T-helper 17 cell (primary cell): ENCODE results near the gene VPS11. TPM values are rescaled to one million over a fixed set of nuclear protein-coding genes. Genes with fewer than 3 reads are reported as not detected.
"Not testable (repeated sequence)": the region's sequence is repeated elsewhere in the genome, so short reads cannot be mapped to it uniquely, and the experiment has no call there.

Experiments used
- ATAC-seq: fragments of 150-1000 bp; cut with Tn5 transposase; 2 replicates; pipeline ENCODE4 v1.10.0; 2021; ENCODE audit warnings: mild to moderate bottlenecking, moderate library complexity
- DNase-seq, 3 donors: peaks; one replicate each; pipeline versions ENCODE4 v3.0.0 to v3.0.0-alpha.2; 2020 to 2021
- H3K9me3 ChIP-seq: one replicate; pipeline ENCODE4 v1.7.0; 2013; ENCODE audit warnings: low read length, mild to moderate bottlenecking; ENCODE audit not compliant: control insufficient read depth, poor library complexity, severe bottlenecking
- H3K27ac Mint-ChIP-seq: one replicate; pipeline ENCODE4 v1.8.0; 2022; ENCODE audit warnings: mild to moderate bottlenecking, moderate library complexity, mixed read lengths
- H3K27me3 Mint-ChIP-seq: one replicate; pipeline ENCODE4 v1.8.0; 2022; ENCODE audit warnings: mixed read lengths
- H3K36me3 Mint-ChIP-seq: one replicate; pipeline ENCODE4 v1.8.0; 2022; ENCODE audit warnings: low read depth, mixed read lengths
- H3K4me1 Mint-ChIP-seq: one replicate; pipeline ENCODE4 v1.8.0; 2022; ENCODE audit warnings: mild to moderate bottlenecking, mixed read lengths
- H3K4me3 Mint-ChIP-seq: one replicate; pipeline ENCODE4 v1.8.0; 2022; ENCODE audit warnings: mild to moderate bottlenecking, moderate library complexity, mixed read lengths
- total RNA-seq, 4 donors: library from RNA in 2 of 4; stranded (reverse) in 2 of 4; gene quantifications; one replicate each; pipeline ENCODE4 v1.2.3 and lab custom pipeline; 2022 to 2026

Gene VPS11
- total RNA-seq, 2 donors from 2014 or later, result 58.3 to 68.0 TPM

DNA sequence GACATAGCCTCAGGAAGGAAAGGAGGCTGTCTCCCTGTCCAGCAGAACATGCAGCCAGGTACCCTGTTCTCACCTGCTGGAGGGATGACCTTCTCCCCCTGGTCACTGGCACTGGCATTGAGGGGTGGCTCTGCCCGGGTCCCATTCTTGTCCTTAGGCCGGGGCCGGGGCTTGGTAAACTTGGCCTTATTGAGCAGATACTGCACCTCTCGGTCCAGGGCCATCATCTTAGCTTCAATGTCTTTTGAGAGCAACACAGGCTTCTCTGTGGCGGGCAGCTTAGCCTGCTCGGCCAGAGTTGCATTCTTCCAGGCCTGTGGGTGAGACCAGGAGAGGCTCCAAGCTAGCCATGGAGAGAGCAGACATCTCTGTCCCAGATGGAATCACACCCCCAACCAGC is 21.1 kb upstream of the VPS11 start:
- Mint-ChIP-seq H3K36me3 (peaks cover 7% of the 10 kb centered on the region), H3K27me3 (no peaks in the 10 kb centered on the region), H3K4me1 (peaks cover 3% of the 10 kb centered on the region), H3K4me3 (no peak overlapping the region), H3K27ac (peak overlapping the region; percentile 29)
- no peak for ATAC-seq
- no peaks in the 10 kb centered on the region for H3K9me3 ChIP-seq
- DNase-seq, result no peak

DNA sequence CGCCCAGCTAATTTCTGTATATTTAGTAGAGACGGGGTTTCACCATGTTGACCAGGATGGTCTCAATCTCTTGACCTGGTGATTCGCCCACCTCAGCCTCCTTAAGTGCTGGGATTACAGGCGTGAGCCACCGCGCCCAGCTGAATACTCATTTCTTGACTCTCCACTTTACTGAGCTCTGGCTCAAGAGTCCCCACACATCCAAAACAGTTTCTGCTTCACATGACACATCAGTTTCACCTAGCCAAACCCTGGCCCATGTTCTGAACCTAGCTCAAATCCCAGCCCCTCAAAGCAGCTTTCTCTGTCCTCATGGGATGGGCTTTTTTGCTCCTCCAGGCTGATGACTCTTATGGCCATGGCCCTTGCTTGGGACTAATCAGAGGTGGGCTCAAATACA is 20.4 kb upstream of the VPS11 start:
- peaks cover 8% of the 10 kb centered on the region for H3K36me3 Mint-ChIP-seq
- DNase-seq, result no peak
- H3K27me3 Mint-ChIP-seq, result no peaks in the 10 kb centered on the region
- no peak overlapping the region for H3K4me3 Mint-ChIP-seq
- peaks cover 7% of the 10 kb centered on the region for H3K4me1 Mint-ChIP-seq
- no peaks in the 10 kb centered on the region for H3K9me3 ChIP-seq
- no peak for ATAC-seq
- peak overlapping the region; percentile 59 for H3K27ac Mint-ChIP-seq

DNA sequence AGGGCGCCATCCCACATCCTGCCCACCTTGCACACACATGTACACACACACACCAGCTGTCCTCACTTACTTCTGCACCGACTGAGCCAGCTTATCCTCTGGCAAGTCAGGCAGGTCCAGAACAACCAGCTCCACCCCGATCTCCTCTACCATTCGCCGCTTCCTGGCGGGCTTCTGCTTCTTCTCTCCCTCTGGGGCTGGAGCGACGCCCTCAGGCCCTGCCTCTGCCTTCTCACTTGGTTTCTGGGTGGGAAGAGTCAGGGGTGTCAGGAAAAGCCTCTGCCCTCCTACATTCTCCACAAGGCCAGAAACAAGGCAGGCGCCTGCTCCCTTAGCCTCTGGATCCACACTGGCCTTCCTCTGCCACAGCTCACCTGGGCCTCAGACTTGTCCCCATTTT is 19.0 kb upstream of the VPS11 start:
- DNase-seq (no peak), ATAC-seq (no peak)
- H3K4me1 Mint-ChIP-seq, result peaks cover 18% of the 10 kb centered on the region
- H3K27me3 Mint-ChIP-seq, result no peaks in the 10 kb centered on the region
- no peaks in the 10 kb centered on the region for H3K9me3 ChIP-seq
- H3K4me3 Mint-ChIP-seq, result no peak overlapping the region
- H3K36me3 Mint-ChIP-seq, result peaks cover 18% of the 10 kb centered on the region
- H3K27ac Mint-ChIP-seq, result peak overlapping the region; percentile 86

DNA sequence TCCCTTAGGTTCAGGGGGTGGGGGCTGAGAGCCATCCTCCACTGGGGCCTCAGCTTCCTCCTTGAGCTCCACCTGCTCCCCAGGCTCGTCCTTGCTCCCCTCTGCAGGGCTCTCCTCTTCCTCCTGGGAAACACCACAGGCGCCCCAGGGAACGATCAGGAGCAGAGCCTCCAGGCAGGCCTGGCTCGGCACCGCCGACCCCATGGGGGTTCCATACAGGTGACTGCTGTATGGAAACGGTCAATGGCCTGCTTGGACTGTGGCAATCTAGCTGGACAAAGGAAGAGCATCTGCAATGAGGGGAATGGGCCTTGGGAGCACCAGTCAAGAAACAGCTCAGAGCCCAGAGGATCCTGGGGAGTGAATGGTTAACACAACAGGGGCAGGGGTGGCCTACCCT is 18.5 kb upstream of the VPS11 start:
- H3K27me3 Mint-ChIP-seq, result no peaks in the 10 kb centered on the region
- ATAC-seq, result no peak
- peaks cover 18% of the 10 kb centered on the region for H3K4me1 Mint-ChIP-seq
- H3K27ac Mint-ChIP-seq, result peak overlapping the region; percentile 86
- no peaks in the 10 kb centered on the region for H3K9me3 ChIP-seq
- no peak for DNase-seq
- no peak overlapping the region for H3K4me3 Mint-ChIP-seq
- H3K36me3 Mint-ChIP-seq, result peaks cover 18% of the 10 kb centered on the region

DNA sequence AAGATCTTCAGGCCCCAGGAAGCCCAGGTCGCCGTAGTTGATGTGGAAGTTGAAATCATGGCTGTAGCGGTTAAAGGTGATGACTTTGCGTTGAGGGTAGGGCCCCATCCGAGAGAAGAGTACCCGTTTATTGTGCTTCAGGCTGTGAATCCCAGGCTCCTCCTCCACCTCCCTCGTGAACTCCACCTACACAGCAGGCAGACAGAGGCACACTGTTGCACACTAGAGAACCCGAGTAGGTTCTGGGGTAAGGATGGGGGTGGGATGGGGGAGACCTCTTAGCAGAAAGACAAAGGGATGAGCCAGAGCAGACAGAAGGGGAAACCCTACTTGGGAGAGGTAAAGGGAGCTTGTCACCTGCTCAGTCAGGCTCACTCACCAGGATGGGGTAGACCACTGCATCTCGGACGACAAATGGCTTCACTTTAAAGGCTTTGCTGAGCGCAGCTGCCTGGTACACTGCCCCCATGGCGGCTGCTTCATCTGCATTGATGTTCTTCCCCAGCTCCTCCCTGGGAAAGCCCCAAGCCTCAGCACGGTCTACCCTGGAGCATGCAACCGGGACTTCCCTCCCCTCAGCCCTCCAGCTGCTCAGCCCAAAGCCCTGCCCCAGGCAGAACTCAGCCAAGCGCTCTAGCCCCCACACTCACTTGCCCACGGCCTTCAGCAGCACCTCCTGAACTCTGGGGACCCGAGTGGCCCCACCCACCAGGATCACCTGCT is 16.0 kb upstream of the VPS11 start:
- peak; percentile 77 for ATAC-seq
- no peaks in the 10 kb centered on the region for H3K9me3 ChIP-seq
- Mint-ChIP-seq H3K27me3 (no peaks in the 10 kb centered on the region), H3K36me3 (peaks cover 18% of the 10 kb centered on the region), H3K27ac (peak overlapping the region; percentile 57), H3K4me3 (peak overlapping the region; percentile 65), H3K4me1 (peaks cover 32% of the 10 kb centered on the region)
- DNase-seq, result peak; percentile 17 to 31 (median 26)

DNA sequence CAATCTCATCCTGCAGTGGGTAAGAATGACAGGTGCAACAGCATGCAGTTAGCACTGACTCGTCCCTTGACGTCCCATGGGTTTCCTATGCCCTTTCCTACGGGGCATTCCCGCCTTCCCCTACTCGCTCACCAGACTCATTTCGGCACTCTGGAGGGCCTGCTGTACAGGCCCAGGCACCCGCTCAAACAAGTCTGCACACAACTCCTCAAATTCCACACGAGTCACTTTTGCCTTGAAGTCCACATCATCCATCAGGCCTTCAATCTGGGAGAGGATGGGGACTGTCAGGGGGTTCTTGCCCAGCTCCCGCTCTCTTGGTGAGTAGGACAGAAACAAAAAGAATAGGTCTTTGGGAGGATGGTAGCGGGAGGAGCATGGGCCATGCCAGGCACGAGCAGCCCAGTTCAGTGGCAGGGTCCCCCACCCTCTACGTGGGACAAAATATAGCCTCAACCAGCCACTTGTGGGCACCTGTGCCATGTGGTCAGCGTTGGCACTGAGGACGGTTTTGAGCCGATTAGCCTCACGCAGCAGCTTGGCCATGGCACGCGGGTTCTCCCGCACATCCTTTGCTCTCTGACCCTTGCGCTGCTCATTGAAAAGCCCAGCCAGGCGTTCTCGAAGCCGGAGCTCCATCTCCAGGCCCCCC is 15.3 kb upstream of the VPS11 start:
- no peaks in the 10 kb centered on the region for H3K9me3 ChIP-seq
- peaks cover 32% of the 10 kb centered on the region for H3K4me1 Mint-ChIP-seq
- ATAC-seq, result no peak
- peak overlapping the region; percentile 83 for H3K27ac Mint-ChIP-seq
- no peaks in the 10 kb centered on the region for H3K27me3 Mint-ChIP-seq
- no peak overlapping the region for H3K4me3 Mint-ChIP-seq
- H3K36me3 Mint-ChIP-seq, result peaks cover 19% of the 10 kb centered on the region
- no peak for DNase-seq

DNA sequence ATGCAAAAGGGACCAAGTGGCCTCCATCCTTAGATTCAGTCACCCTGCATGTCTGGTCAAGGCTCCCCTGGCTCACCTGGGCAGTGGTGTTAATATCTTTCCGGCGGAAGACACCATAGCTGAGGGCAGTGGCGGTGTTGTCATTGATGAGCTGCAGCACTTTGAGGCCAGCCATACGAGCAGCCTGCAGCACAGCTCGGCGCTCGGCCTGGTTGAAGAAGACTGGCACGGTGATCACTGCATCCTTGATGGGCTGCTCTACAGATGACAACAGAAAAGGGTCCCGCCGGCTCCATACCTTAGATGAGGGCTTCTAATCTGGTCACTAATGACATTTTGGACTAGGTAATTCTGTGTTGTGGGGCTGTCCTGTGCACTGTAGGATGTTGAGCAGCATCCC is 13.2 kb upstream of the VPS11 start:
- no peaks in the 10 kb centered on the region for H3K27me3 Mint-ChIP-seq
- H3K4me3 Mint-ChIP-seq, result peak overlapping the region; percentile 53
- DNase-seq, result no peak
- ATAC-seq, result no peak
- H3K36me3 Mint-ChIP-seq, result peaks cover 15% of the 10 kb centered on the region
- peaks cover 39% of the 10 kb centered on the region for H3K4me1 Mint-ChIP-seq
- no peaks in the 10 kb centered on the region for H3K9me3 ChIP-seq
- no peak overlapping the region for H3K27ac Mint-ChIP-seq

DNA sequence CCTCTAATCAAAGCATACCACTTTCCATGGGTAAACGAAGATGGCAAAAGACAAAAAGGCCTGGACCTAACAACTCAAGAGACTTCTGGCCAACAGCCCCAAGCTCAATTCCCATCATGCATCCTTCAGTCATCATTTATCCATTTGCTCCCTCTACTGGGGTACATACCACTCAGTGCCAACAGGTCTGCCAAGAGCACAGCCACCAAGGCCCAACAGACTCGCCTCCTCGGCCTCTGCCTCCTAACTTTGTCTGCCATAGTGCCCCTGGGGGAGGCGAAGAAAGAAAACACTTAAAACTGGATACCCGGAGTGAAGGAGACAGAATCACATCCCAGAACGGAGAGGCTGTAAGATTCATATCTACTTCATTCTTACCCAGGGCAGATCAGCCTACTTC is 11.7 kb upstream of the VPS11 start:
- H3K27ac Mint-ChIP-seq, result peak overlapping the region; percentile 95
- peaks cover 38% of the 10 kb centered on the region for H3K4me1 Mint-ChIP-seq
- ATAC-seq, result no peak
- H3K36me3 Mint-ChIP-seq, result peaks cover 13% of the 10 kb centered on the region
- H3K9me3 ChIP-seq, result no peaks in the 10 kb centered on the region
- H3K27me3 Mint-ChIP-seq, result no peaks in the 10 kb centered on the region
- DNase-seq, result no peak
- peak overlapping the region; percentile 98 for H3K4me3 Mint-ChIP-seq

DNA sequence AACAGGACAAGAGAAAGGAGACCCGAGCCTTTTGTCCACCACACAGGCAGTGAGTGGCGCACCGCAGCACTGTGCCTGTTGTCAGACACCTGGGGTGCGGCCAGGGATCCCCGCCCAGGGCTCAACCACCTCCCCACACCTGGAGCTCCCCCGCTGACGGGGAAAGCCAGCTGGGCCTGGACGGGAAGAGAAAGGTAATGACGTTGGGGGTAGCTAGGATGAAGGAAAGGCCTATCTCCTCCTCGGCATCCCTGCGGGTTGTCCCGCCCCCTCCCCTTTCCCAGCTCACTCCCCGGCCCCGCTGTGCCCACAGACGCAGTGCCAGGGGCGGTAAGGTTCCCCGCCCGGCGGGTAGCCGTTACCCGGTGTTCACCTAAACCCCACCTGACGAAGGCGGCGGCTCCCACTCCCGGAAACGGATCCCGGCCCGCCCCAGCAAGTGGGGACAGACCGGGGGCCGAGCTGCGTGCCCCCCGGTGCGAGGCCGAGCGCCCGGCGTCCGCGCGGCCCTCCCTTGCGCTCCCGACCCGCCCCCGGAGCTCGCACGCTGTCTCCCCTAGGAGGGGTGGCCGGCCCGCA is 11.1 kb upstream of the VPS11 start:
- Mint-ChIP-seq H3K27ac (peak overlapping the region; percentile 95), H3K4me3 (peak overlapping the region; percentile 98), H3K36me3 (peaks cover 13% of the 10 kb centered on the region), H3K4me1 (peaks cover 38% of the 10 kb centered on the region), H3K27me3 (no peaks in the 10 kb centered on the region)
- ATAC-seq (peak; percentile 39), DNase-seq (peak; percentile 49 to 53 (median 51))
- no peaks in the 10 kb centered on the region for H3K9me3 ChIP-seq

DNA sequence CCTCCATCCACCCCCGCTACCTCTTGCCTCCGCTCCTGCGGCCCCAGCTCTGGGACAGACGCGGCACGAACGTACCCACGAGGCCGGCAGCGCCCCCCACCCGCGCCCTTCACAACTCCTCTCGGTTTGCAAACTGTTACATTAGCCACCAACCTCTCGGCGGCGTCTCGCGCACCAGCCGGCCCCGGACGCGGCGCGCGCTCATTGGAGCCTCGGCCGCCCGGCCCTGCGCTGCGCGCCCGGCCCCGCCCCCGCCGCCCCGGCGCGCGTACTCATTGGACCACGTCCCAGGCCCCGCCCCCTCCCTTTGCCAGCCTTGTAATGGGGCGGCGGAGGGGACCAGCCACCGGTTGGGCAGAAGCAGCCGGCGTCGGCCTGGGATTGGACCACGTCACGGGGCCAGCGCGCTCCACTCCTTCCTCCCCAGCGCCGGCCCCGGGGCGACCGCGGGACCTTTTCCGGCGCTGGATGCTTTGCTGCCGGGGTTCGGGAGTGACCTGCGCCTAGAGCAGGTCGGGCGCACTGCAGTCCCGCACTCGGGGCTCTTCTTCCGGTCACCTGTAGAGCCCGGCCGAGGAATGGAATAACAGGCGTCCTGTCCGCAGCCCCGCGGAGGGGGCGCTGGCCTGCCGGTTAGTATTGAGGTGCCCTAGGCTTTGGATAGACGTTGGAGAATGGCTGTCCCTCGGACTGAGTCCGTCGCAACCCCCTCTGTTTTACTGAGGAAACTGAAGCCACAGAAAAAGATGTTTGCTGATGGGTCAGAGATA is 10.4 kb upstream of the VPS11 start, which contains the start of gene HYOU1:
HYOU1 (minus strand) TSS at position 206 of the 770 bp plus-strand sequence. CDS start 1,045 bp downstream, outside the sequence.
- ATAC-seq, result peak; percentile 90
- Mint-ChIP-seq H3K36me3 (peaks cover 12% of the 10 kb centered on the region), H3K27ac (peak within 1 kb of the TSS; percentile 95), H3K4me3 (peak within 1 kb of the TSS; percentile 98), H3K27me3 (no peaks in the 10 kb centered on the region), H3K4me1 (peaks cover 34% of the 10 kb centered on the region)
- H3K9me3 ChIP-seq, result no peaks in the 10 kb centered on the region
- peak; percentile 99 to 100 (median 99) for DNase-seq

DNA sequence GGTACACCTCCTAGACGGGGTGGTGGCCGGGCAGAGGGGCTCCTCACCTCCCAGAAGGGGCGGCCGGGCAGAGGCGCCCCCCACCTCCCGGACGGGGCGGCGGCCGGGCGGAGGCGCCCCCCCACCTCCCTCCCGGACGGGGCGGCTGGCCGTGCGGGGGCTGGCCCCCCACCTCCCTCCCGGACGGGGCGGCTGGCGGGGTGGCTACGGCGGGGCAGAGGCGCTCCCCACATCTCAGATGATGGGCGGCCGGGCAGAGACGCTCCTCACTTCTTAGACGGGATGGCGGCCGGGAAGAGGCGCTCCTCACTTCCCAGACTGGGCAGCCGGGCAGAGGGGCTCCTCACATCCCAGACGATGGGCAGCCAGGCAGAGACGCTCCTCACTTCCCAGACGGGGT is 8.5 kb upstream of the VPS11 start:
- not testable (repeated sequence) for H3K4me3 Mint-ChIP-seq, H3K9me3 ChIP-seq, H3K27ac Mint-ChIP-seq, H3K36me3 Mint-ChIP-seq, DNase-seq, H3K27me3 Mint-ChIP-seq, ATAC-seq
- peaks cover 27% of the 10 kb centered on the region for H3K4me1 Mint-ChIP-seq

DNA sequence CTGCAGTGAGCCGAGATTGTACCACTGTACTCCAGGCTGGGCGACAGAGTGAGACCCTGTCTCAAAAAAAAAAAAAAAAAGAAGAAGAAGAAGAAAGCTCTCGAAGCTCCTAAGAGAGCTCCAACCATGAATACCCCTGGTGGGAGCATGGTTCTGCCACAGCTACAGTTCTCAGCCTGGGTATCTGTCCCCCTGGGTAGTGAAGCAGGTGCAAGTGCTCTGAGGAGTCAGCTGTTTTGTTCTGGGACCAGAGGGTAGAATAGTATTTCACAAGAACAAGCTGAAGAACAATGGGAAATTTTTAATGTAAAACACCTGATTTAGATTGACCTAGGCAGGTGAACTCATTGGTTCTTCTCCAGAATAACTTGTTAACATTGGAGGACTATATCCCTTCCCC is 6.4 kb upstream of the VPS11 start:
- H3K36me3 Mint-ChIP-seq, result peaks cover 2% of the 10 kb centered on the region

DNA sequence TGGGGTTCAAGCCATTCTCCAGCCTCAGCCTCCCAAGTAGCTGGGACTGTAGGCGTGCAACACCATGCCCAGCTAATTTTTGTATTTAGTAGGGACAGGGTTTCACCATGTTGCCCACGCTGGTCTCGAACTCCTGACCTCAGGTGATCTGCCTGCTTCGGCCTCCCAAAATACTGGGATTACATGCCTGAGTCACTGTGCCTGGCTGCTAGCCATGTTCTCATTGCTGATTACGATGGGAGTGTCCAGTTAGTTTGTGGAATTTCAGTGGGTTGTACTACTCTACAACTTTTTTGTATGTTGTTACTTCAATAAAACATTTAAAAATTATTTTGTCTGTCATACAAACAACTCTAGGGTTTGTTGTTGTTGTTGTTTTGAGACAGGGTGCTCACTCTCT is 4.8 kb upstream of the VPS11 start:
- Mint-ChIP-seq H3K27me3 (no peaks in the 10 kb centered on the region), H3K4me3 (no peak overlapping the region), H3K4me1 (peaks cover 26% of the 10 kb centered on the region), H3K36me3 (no peaks in the 10 kb centered on the region), H3K27ac (no peak overlapping the region)
- H3K9me3 ChIP-seq, result no peaks in the 10 kb centered on the region
- no peak for DNase-seq
- ATAC-seq, result no peak

More for the DNA sequence above, 6.4 kb upstream of the VPS11 start:
- H3K27ac Mint-ChIP-seq, result no peak overlapping the region
- ATAC-seq (no peak), DNase-seq (no peak)
- no peaks in the 10 kb centered on the region for H3K27me3 Mint-ChIP-seq
- no peak overlapping the region for H3K4me3 Mint-ChIP-seq
- no peaks in the 10 kb centered on the region for H3K9me3 ChIP-seq
- H3K4me1 Mint-ChIP-seq, result peaks cover 22% of the 10 kb centered on the region
